GM23338 (cell line): ENCODE measurements around the gene TBPL1. TPM values are rescaled to one million over a fixed set of nuclear protein-coding genes. Genes with fewer than 3 reads are reported as not detected.

Experiments used
- ATAC-seq: fragments of 200-7000 bp; cut with Tn5 transposase; 3 replicates; pipeline ENCODE4 v1.9.1; 2020
- DNase-seq: peaks from one replicate; pipeline ENCODE4 v3.0.0-alpha.2; 2015; ENCODE audit warnings: low spot score
- H2AFZ ChIP-seq: fragments of 200-600 bp; sonication (generic); 2 replicates; pipeline ENCODE4 v1.8.0; 2016; ENCODE audit warnings: antibody characterized with exemption, mild to moderate bottlenecking, moderate library complexity
- H3F3A ChIP-seq: fragments of 200-600 bp; sonication (generic); replicated peaks from 2 replicates; pipeline ENCODE4 v1.8.0; 2017; ENCODE audit warnings: antibody characterized with exemption, mixed run types, low read depth
- H3K27ac ChIP-seq: fragments of 200-600 bp; sonication (generic); 2 replicates; pipeline ENCODE4 v1.6.1; 2016; ENCODE audit warnings: low read depth
- H3K27me3 ChIP-seq: fragments of 200-600 bp; sonication (generic); 2 replicates; pipeline ENCODE4 v1.8.0; 2016; ENCODE audit warnings: mild to moderate bottlenecking, mixed run types, moderate library complexity; ENCODE audit not compliant: insufficient read depth
- H3K36me3 ChIP-seq: fragments of 200-600 bp; sonication (generic); 2 replicates; pipeline ENCODE4 v1.8.0; 2016; ENCODE audit warnings: mild to moderate bottlenecking; ENCODE audit not compliant: insufficient read depth
- H3K4me1 ChIP-seq: fragments of 200-600 bp; sonication (generic); 2 replicates; pipeline ENCODE4 v1.8.0; 2016; ENCODE audit warnings: mild to moderate bottlenecking, moderate library complexity; ENCODE audit not compliant: insufficient read depth
- H3K4me2 ChIP-seq: fragments of 200-600 bp; sonication (generic); 2 replicates; pipeline ENCODE4 v1.7.1; 2017; ENCODE audit warnings: mixed run types
- H3K4me3 ChIP-seq: fragments of 200-600 bp; sonication (generic); 2 replicates; pipeline ENCODE4 v1.6.1; 2016; ENCODE audit warnings: mixed run types
- H3K79me2 ChIP-seq: fragments of 200-600 bp; sonication (generic); replicated peaks from 2 replicates; pipeline ENCODE4 v1.8.0; 2017; ENCODE audit warnings: mild to moderate bottlenecking; ENCODE audit not compliant: insufficient read depth
- H3K9me2 ChIP-seq: fragments of 200-600 bp; sonication (generic); 2 replicates; pipeline ENCODE4 v1.8.0; 2017; ENCODE audit not compliant: insufficient read depth
- H4K20me1 ChIP-seq: fragments of 200-600 bp; sonication (generic); replicated peaks from 2 replicates; pipeline ENCODE4 v1.8.0; 2017; ENCODE audit warnings: mild to moderate bottlenecking; ENCODE audit not compliant: insufficient read depth
- H3K27ac Mint-ChIP-seq: 2 replicates; pipeline ENCODE4 v1.8.0; 2020; ENCODE audit warnings: inconsistent platforms, mild to moderate bottlenecking, moderate library complexity, mixed read lengths
- H3K27me3 Mint-ChIP-seq: 3 replicates; pipeline ENCODE4 v1.8.0; 2022; ENCODE audit warnings: low read depth, mild to moderate bottlenecking, moderate library complexity, mixed read lengths, inconsistent platforms; ENCODE audit not compliant: insufficient read depth, poor library complexity
- H3K36me3 Mint-ChIP-seq: 3 replicates; pipeline ENCODE4 v1.8.0; 2021; ENCODE audit warnings: low read depth, mild to moderate bottlenecking, inconsistent platforms, moderate library complexity, mixed read lengths
- H3K4me1 Mint-ChIP-seq: 3 replicates; pipeline ENCODE4 v1.8.0; 2020; ENCODE audit warnings: mild to moderate bottlenecking, inconsistent platforms, mixed read lengths
- H3K4me3 Mint-ChIP-seq: 3 replicates; pipeline ENCODE4 v1.8.0; 2021; ENCODE audit warnings: moderate library complexity, mild to moderate bottlenecking, inconsistent platforms, mixed read lengths
- H3K9me3 Mint-ChIP-seq: 3 replicates; pipeline ENCODE4 v1.8.0; 2020; ENCODE audit warnings: moderate library complexity, mild to moderate bottlenecking, inconsistent platforms, mixed read lengths
- CREB1 ChIP-seq: fragments of 250-450 bp; sonication (Bioruptor Pico); IDR thresholded peaks from 2 replicates; pipeline ENCODE4 v1.5.0; 2020; ENCODE audit warnings: low read depth, mild to moderate bottlenecking, moderate library complexity
- CTCF ChIP-seq, 2 experiments: fragments of 200-600 bp in 1 of 2; sonication (generic) in 1 of 2; conservative IDR thresholded peaks; 2 replicates each; pipeline versions ENCODE4 v1.5.1 to v1.6.1; 2016 to 2017; ENCODE audit warnings: antibody characterized with exemption in 2 of 2, low read depth in 2 of 2, mild to moderate bottlenecking in 2 of 2, moderate library complexity in 1 of 2
- EZH2 ChIP-seq: fragments of 200-600 bp; sonication (generic); IDR thresholded peaks from one replicate; pipeline ENCODE4 v1.8.0; 2017; ENCODE audit warnings: antibody characterized with exemption, mild to moderate bottlenecking, low read depth; ENCODE audit not compliant: unreplicated experiment
- JUNB ChIP-seq: IDR thresholded peaks from one replicate; pipeline ENCODE4 v1.6.1; 2016; ENCODE audit warnings: antibody characterized with exemption; ENCODE audit not compliant: unreplicated experiment
- NANOG ChIP-seq: IDR thresholded peaks from 2 replicates; pipeline ENCODE4 v1.6.1; 2016; ENCODE audit warnings: antibody characterized with exemption, borderline replicate concordance
- POLR2AphosphoS5 ChIP-seq: IDR thresholded peaks from 2 replicates; pipeline ENCODE4 v1.6.1; 2016; ENCODE audit warnings: antibody characterized with exemption, low read depth
- ZNF114 ChIP-seq: fragments of 250-450 bp; sonication (Bioruptor Pico); IDR thresholded peaks from 2 replicates; pipeline ENCODE4 v1.5.0; 2020; ENCODE audit warnings: mild to moderate bottlenecking, moderate library complexity
- ZNF331 ChIP-seq: fragments of 250-450 bp; sonication (Bioruptor Pico); IDR thresholded peaks from 2 replicates; pipeline ENCODE4 v1.5.0; 2020; ENCODE audit warnings: low read depth, mild to moderate bottlenecking, moderate library complexity
- polyA plus RNA-seq: library from polyadenylated mRNA; unstranded; fragments of >200 nt; fragmentation: Nextera tagmentation; extraction: Ambion mirVana; gene quantifications from 2 replicates; pipeline ENCODE4 v1.2.1, GENCODE V29; 2016
- total RNA-seq: library from RNA; depleted of rRNA; stranded (reverse); fragments of >200 nt; shearing (Covaris generic); gene quantifications from 2 replicates; pipeline ENCODE4 v1.2.3, GENCODE V29; 2014
- TF ChIP-seq, protein P1 (sequence below): IDR thresholded peaks from one replicate; pipeline ENCODE4 v1.6.1; 2018; ENCODE audit warnings: antibody characterized with exemption; ENCODE audit not compliant: unreplicated experiment
- TF ChIP-seq, protein P2 (sequence below): IDR thresholded peaks from 2 replicates; pipeline ENCODE4 v1.6.1; 2016; ENCODE audit warnings: antibody characterized with exemption

Gene TBPL1
- total and polyA plus RNA-seq, 2 experiments from 2014 or later, result 72.9 to 139 TPM

GRCh38 chr6:133977983-133978895, 25.2 kb downstream of the TBPL1 start (continued):
- no peak for TF ChIP-seq CREB1 (CRISPR knock-in tag)
- TF ChIP-seq ZNF331 (CRISPR knock-in tag), result no peak
- TF ChIP-seq, protein P1, sequence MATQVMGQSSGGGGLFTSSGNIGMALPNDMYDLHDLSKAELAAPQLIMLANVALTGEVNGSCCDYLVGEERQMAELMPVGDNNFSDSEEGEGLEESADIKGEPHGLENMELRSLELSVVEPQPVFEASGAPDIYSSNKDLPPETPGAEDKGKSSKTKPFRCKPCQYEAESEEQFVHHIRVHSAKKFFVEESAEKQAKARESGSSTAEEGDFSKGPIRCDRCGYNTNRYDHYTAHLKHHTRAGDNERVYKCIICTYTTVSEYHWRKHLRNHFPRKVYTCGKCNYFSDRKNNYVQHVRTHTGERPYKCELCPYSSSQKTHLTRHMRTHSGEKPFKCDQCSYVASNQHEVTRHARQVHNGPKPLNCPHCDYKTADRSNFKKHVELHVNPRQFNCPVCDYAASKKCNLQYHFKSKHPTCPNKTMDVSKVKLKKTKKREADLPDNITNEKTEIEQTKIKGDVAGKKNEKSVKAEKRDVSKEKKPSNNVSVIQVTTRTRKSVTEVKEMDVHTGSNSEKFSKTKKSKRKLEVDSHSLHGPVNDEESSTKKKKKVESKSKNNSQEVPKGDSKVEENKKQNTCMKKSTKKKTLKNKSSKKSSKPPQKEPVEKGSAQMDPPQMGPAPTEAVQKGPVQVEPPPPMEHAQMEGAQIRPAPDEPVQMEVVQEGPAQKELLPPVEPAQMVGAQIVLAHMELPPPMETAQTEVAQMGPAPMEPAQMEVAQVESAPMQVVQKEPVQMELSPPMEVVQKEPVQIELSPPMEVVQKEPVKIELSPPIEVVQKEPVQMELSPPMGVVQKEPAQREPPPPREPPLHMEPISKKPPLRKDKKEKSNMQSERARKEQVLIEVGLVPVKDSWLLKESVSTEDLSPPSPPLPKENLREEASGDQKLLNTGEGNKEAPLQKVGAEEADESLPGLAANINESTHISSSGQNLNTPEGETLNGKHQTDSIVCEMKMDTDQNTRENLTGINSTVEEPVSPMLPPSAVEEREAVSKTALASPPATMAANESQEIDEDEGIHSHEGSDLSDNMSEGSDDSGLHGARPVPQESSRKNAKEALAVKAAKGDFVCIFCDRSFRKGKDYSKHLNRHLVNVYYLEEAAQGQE, result no peak
- no peak for TF ChIP-seq CTCF (conservative IDR thresholded peaks at IDR 0.05; ENCODE audit: low read depth in 2 of 2)
- no peak for TF ChIP-seq NANOG

DNA sequence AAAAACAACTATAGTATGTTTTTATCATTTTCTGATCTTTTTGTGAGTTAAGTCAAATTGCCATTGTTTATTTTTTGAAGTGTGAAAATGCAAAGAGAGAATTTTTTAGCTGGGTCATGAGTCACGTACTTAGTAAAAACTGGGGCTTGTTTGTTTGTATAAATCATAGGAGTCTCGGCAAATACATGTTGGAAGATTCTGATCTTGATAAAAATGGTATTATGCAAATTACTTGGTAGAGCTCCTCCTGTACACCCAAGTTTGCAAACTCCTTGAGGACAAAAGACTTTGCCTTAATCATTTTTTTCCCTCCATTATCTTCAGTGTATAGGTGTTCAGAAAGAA, 25.8 kb downstream of the TBPL1 start:
- no peaks in the 10 kb centered on the region for H3K9me2 ChIP-seq
- no peak overlapping the region for H2AFZ ChIP-seq
- H3K27me3 ChIP-seq, result no peaks in the 10 kb centered on the region
- H3K36me3 ChIP-seq, result peaks cover 3% of the 10 kb centered on the region; the same call in 1 of the 2 replicates
- ATAC-seq (no peak), DNase-seq (no peak)
- H4K20me1 ChIP-seq, result no peaks in the 10 kb centered on the region; the same call in 1 of the 2 replicates
- no peak overlapping the region for H3K27ac ChIP-seq
- peak overlapping the region; percentile 34; the same call in 1 of the 2 replicates for H3K27ac Mint-ChIP-seq
- H3K4me3 Mint-ChIP-seq, result no peak overlapping the region
- H3F3A ChIP-seq, result no peaks in the 10 kb centered on the region
- no peak overlapping the region for H3K4me2 ChIP-seq
- H3K4me1 ChIP-seq, result peaks cover 26% of the 10 kb centered on the region
- H3K9me3 Mint-ChIP-seq, result no peaks in the 10 kb centered on the region
- H3K4me1 Mint-ChIP-seq, result peaks cover 36% of the 10 kb centered on the region
- H3K79me2 ChIP-seq, result peaks cover 50% of the 10 kb centered on the region
- H3K36me3 Mint-ChIP-seq, result peaks cover 12% of the 10 kb centered on the region; the same call in 1 of the 3 replicates
- no peak overlapping the region for H3K4me3 ChIP-seq
- H3K27me3 Mint-ChIP-seq, result no peaks in the 10 kb centered on the region
- TF ChIP-seq ZNF114 (CRISPR knock-in tag) (no peak), NANOG (no peak), ZNF331 (CRISPR knock-in tag) (no peak), CREB1 (CRISPR knock-in tag) (no peak), POLR2AphosphoS5 (no peak), JUNB (no peak), CTCF (conservative IDR thresholded peaks at IDR 0.05; ENCODE audit: low read depth in 2 of 2) (no peak), EZH2 (no peak)
- TF ChIP-seq, protein P1, result no peak
- TF ChIP-seq, protein P2, sequence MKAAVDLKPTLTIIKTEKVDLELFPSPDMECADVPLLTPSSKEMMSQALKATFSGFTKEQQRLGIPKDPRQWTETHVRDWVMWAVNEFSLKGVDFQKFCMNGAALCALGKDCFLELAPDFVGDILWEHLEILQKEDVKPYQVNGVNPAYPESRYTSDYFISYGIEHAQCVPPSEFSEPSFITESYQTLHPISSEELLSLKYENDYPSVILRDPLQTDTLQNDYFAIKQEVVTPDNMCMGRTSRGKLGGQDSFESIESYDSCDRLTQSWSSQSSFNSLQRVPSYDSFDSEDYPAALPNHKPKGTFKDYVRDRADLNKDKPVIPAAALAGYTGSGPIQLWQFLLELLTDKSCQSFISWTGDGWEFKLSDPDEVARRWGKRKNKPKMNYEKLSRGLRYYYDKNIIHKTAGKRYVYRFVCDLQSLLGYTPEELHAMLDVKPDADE, result no peak
